ENCODE measurements around the gene ALDH1A2.
"Not testable (repeated sequence)": the region's sequence is repeated elsewhere in the genome, so short reads cannot be mapped to it uniquely, and the experiment has no call there.

The ALDH1A2 gene

GRCh38 chr15:58066042-58066867 is 744 bp upstream of the ALDH1A2 start:
- peak in 1 of 2 donors; percentile 27 for DNase-seq (ENCODE audit: low read depth in 2 of 2)

- DNase-seq (ENCODE audit: low read depth in 2 of 2), result no peak
These were observed 499 bp downstream of the ALDH1A2 start for GRCh38 chr15:58064980-58065444.

- DNase-seq (ENCODE audit: low read depth in 2 of 2), result no peak
These were observed 1.2 kb downstream of the ALDH1A2 start for GRCh38 chr15:58064082-58064979.

- no peak for DNase-seq (ENCODE audit: low read depth in 2 of 2)
These were observed 1.9 kb downstream of the ALDH1A2 start for GRCh38 chr15:58063614-58064013.

GRCh38 chr15:58062983-58063382 is 2.5 kb downstream of the ALDH1A2 start:
- no peak for DNase-seq (ENCODE audit: low read depth in 2 of 2)

- DNase-seq (ENCODE audit: low read depth in 2 of 2), result no peak
These were observed 3.3 kb downstream of the ALDH1A2 start for GRCh38 chr15:58062175-58062574.

GRCh38 chr15:58060575-58060974 is 4.9 kb downstream of the ALDH1A2 start:
- DNase-seq (ENCODE audit: low read depth in 2 of 2), result no peak

GRCh38 chr15:58058729-58059128 is 6.8 kb downstream of the ALDH1A2 start:
- no peak for DNase-seq (ENCODE audit: low read depth in 2 of 2)

GRCh38 chr15:58058073-58058472 is 7.4 kb downstream of the ALDH1A2 start:
- DNase-seq (ENCODE audit: low read depth in 2 of 2), result no peak

- DNase-seq (ENCODE audit: low read depth in 2 of 2), result no peak
These were observed 8.0 kb downstream of the ALDH1A2 start for GRCh38 chr15:58057559-58057958.

- no peak for DNase-seq (ENCODE audit: low read depth in 2 of 2)
These were observed 9.5 kb downstream of the ALDH1A2 start for GRCh38 chr15:58056015-58056414.

GRCh38 chr15:58053315-58054153 is 12.0 kb downstream of the ALDH1A2 start:
- no peak for DNase-seq (ENCODE audit: low read depth in 2 of 2)

- DNase-seq (ENCODE audit: low read depth in 2 of 2), result no peak
These were observed 13.2 kb downstream of the ALDH1A2 start for GRCh38 chr15:58052334-58052733.

GRCh38 chr15:58049520-58050227 is 15.8 kb downstream of the ALDH1A2 start:
- no peak for DNase-seq (ENCODE audit: low read depth in 2 of 2)

- DNase-seq (ENCODE audit: low read depth in 2 of 2), result no peak
These were observed 17.2 kb downstream of the ALDH1A2 start for GRCh38 chr15:58048261-58048660.

GRCh38 chr15:58047149-58047548 is 18.4 kb downstream of the ALDH1A2 start:
- no peak for DNase-seq (ENCODE audit: low read depth in 2 of 2)

- no peak for DNase-seq (ENCODE audit: low read depth in 2 of 2)
These were observed 19.0 kb downstream of the ALDH1A2 start for GRCh38 chr15:58046467-58046866.

- not testable (repeated sequence) for DNase-seq (ENCODE audit: low read depth in 2 of 2)
These were observed 20.1 kb downstream of the ALDH1A2 start for GRCh38 chr15:58045376-58045775.

GRCh38 chr15:58044551-58044950 is 21.0 kb downstream of the ALDH1A2 start:
- no peak for DNase-seq (ENCODE audit: low read depth in 2 of 2)

GRCh38 chr15:58043192-58043903 is 22.2 kb downstream of the ALDH1A2 start:
- DNase-seq (ENCODE audit: low read depth in 2 of 2), result no peak
